ENCODE data around the gene TSC22D2. TPM values are rescaled to one million over a fixed set of nuclear protein-coding genes. Genes with fewer than 3 reads are reported as not detected.

TSC22D2 gene
- total RNA-seq, 1 experiment from 2014 or later: 12.9 TPM

GRCh38 chr3:150385296-150386242 is 22.5 kb upstream of the TSC22D2 start:
- DNase-seq (ENCODE audit: low spot score): no peak

GRCh38 chr3:150388498-150389418 is 19.3 kb upstream of the TSC22D2 start:
- no peak for DNase-seq (ENCODE audit: low spot score)

GRCh38 chr3:150390087-150390486 is 18.0 kb upstream of the TSC22D2 start:
- no peak for DNase-seq (ENCODE audit: low spot score)

- DNase-seq (ENCODE audit: low spot score): peak; percentile 46
Observed at GRCh38 chr3:150391161-150391560, 16.9 kb upstream of the TSC22D2 start.

- DNase-seq (ENCODE audit: low spot score): no peak
Observed at GRCh38 chr3:150393745-150394144, 14.4 kb upstream of the TSC22D2 start.

GRCh38 chr3:150394606-150395005 is 13.5 kb upstream of the TSC22D2 start:
- DNase-seq (ENCODE audit: low spot score): no peak

GRCh38 chr3:150396491-150396890 is 11.6 kb upstream of the TSC22D2 start:
- no peak for DNase-seq (ENCODE audit: low spot score)

- no peak for DNase-seq (ENCODE audit: low spot score)
Observed at GRCh38 chr3:150396956-150397550, 11.0 kb upstream of the TSC22D2 start.

GRCh38 chr3:150399060-150399459 is 9.0 kb upstream of the TSC22D2 start:
- DNase-seq (ENCODE audit: low spot score): no peak

- DNase-seq (ENCODE audit: low spot score): no peak
Observed at GRCh38 chr3:150401285-150401684, 6.8 kb upstream of the TSC22D2 start.

- no peak for DNase-seq (ENCODE audit: low spot score)
Observed at GRCh38 chr3:150402217-150402616, 5.9 kb upstream of the TSC22D2 start.

- DNase-seq (ENCODE audit: low spot score): no peak
Observed at GRCh38 chr3:150404023-150404422, 4.1 kb upstream of the TSC22D2 start.

GRCh38 chr3:150407051-150407807 is 869 bp upstream of the TSC22D2 start:
- peak; percentile 48 for DNase-seq (ENCODE audit: low spot score)

- DNase-seq (ENCODE audit: low spot score): peak; percentile 74
Observed at GRCh38 chr3:150407808-150408220, 284 bp upstream of the TSC22D2 start.

GRCh38 chr3:150409125-150409511 is 1.0 kb downstream of the TSC22D2 start:
- no peak for DNase-seq (ENCODE audit: low spot score)

GRCh38 chr3:150409512-150410310 is 1.6 kb downstream of the TSC22D2 start:
- DNase-seq (ENCODE audit: low spot score): peak; percentile 41

- DNase-seq (ENCODE audit: low spot score): peak; percentile 44
Observed at GRCh38 chr3:150410311-150411105, 2.4 kb downstream of the TSC22D2 start.

- no peak for DNase-seq (ENCODE audit: low spot score)
Observed at GRCh38 chr3:150411106-150411460, 3.0 kb downstream of the TSC22D2 start.

- peak; percentile 19 for DNase-seq (ENCODE audit: low spot score)
Observed at GRCh38 chr3:150411546-150411945, 3.4 kb downstream of the TSC22D2 start.

- no peak for DNase-seq (ENCODE audit: low spot score)
Observed at GRCh38 chr3:150411976-150412375, 3.9 kb downstream of the TSC22D2 start.

Measured in A172 (cell line).